BJ (cell line): Measurements from ENCODE around the gene TRIP6. TPM values are rescaled to one million over a fixed set of nuclear protein-coding genes. Genes with fewer than 3 reads are reported as not detected.

Source experiments
- CTCF ChIA-PET: fragments of 350-600 bp; formaldehyde crosslinking; extraction: SDS; loops from one replicate; lab custom pipeline; 2021; ENCODE audit warnings: antibody characterized with exemption, inconsistent platforms; lab: Yijun Ruan, JAX
- POLR2A ChIA-PET: fragments of 300-600 bp; sonication (Branson Sonifier 250); formaldehyde crosslinking; extraction: SDS; loops from one replicate; lab custom pipeline; 2021; ENCODE audit warnings: antibody characterized with exemption; lab: Charles Lee
- DNase-seq: peaks from one replicate; pipeline ENCODE4 v3.0.0-alpha.2; 2011; ENCODE audit warnings: low read depth
- H3K27me3 ChIP-seq: 2 replicates; pipeline ENCODE4 v1.6.0; 2011; ENCODE audit warnings: low read length; ENCODE audit not compliant: control insufficient read depth, insufficient read depth
- H3K36me3 ChIP-seq: 2 replicates; pipeline ENCODE4 v1.5.1; 2011; ENCODE audit warnings: low read length; ENCODE audit not compliant: control insufficient read depth, insufficient read depth
- H3K4me3 ChIP-seq: 2 replicates; pipeline ENCODE4 v1.5.1; 2011; ENCODE audit warnings: low read depth, mild to moderate bottlenecking, control low read depth, low read length
- polyA plus RNA-seq: library from polyadenylated mRNA; depleted of rRNA; stranded (reverse); fragments of >200 nt; gene quantifications from 2 replicates; pipeline ENCODE4 v1.2.3, GENCODE V29; 2011
- TF ChIP-seq, protein P1 (sequence below): IDR thresholded peaks from 2 replicates; pipeline ENCODE4 v1.5.1; 2011; ENCODE audit warnings: low read depth, mild to moderate bottlenecking, control low read depth, inconsistent platforms, low read length, moderate library complexity; ENCODE audit not compliant: insufficient read depth

Gene TRIP6
- polyA plus RNA-seq, 1 experiment: 105 TPM

DNA sequence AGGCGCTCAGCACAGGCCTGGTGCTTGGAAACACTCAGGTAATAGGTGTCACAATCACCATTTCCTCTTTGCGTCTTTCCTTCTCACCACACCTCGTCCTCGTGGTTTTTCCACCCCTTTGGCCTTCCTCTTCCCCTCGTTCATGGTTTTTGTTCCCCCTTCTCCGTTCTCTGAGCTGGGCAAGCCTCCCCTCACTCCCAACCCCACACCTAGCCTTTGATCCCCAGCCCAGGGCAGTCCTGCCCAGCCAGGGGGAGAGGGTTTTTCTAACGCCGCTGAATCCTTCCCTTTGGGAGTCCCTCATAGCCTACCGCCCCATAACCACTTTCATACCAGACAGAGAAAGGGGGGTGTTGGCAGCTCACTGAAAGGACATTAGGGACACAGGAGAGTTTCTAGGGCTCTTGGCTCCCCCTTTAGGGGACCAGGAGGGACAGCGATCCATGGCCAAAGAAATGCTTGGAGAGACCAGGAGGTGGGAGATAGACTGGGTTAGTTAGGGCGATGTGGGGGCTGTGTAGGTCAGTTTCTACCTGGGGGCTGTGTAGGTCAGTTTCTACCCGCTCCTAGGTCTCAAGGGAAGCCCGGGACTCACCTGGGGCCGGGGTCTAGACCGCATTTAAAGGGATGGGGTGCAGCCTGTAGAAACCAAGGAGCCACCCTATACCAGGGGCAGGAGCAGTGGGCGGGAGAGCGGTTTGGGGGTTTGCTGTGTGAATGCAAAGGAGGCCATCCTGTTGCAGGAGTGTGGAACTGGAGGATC, 41.3 kb upstream of the TRIP6 start:
- Histone ChIP-seq H3K27me3 (no peaks in the 10 kb centered on the region), H3K4me3 (peak overlapping the region; percentile 74), H3K36me3 (peaks cover 17% of the 10 kb centered on the region)
- CTCF ChIA-PET: interaction anchor here (0.6 to 5.9 kb wide), 9 partner anchors 10 to 121 kb away, joined by 3 to 49 read pairs (median 5); partner anchors contain the start of genes POP7 and SLC12A9
- no peak for DNase-seq
- TF ChIP-seq, protein P1, sequence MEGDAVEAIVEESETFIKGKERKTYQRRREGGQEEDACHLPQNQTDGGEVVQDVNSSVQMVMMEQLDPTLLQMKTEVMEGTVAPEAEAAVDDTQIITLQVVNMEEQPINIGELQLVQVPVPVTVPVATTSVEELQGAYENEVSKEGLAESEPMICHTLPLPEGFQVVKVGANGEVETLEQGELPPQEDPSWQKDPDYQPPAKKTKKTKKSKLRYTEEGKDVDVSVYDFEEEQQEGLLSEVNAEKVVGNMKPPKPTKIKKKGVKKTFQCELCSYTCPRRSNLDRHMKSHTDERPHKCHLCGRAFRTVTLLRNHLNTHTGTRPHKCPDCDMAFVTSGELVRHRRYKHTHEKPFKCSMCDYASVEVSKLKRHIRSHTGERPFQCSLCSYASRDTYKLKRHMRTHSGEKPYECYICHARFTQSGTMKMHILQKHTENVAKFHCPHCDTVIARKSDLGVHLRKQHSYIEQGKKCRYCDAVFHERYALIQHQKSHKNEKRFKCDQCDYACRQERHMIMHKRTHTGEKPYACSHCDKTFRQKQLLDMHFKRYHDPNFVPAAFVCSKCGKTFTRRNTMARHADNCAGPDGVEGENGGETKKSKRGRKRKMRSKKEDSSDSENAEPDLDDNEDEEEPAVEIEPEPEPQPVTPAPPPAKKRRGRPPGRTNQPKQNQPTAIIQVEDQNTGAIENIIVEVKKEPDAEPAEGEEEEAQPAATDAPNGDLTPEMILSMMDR: peak; percentile 58
- POLR2A ChIA-PET: interaction anchor here (0.6 kb wide), 1 partner anchor 343 kb away, joined by 4 read pairs; no protein-coding TSS in a partner anchor

DNA sequence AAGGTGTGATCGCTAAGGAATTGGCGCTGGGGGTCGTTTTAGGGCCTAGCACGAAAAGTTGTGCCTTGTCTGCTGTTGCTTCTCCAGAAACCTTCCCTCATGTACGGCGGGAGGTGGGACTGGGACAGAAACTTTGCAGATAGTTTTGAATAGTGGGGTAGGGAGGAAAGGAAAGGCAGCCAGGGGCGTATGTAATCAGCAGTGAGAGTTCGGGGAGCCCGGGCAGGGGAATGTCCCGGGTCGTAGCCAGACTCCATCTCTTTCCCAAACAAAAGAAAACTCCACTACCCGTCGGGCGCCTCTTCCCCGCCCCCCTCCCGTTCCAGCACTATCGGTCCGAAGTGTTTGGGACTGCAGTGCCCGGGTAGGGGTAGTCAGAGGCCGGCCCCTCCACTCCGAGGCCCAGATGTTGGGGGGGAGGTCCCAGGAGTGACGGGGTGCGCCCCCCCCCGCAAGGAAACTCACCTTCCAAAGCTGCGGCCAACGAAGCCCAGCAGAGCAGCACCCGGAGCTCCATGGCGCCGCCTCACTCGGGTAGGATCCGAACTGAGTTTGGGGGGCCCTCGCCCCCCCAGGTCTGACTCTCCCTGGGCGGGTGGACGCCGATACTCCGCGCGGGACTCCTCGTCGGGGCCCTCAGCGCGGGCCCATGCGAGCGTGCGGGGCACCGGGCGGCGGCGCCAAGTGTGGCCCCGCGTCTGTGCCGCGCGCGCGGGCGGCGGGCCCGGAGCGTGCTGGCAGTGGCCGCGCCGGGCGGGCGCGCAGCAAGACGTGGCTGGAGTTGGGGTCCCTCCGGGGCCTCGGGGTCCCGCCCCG, 40.5 kb upstream of the TRIP6 start:
- DNase-seq: no peak
- Histone ChIP-seq H3K27me3 (no peaks in the 10 kb centered on the region), H3K36me3 (peaks cover 16% of the 10 kb centered on the region), H3K4me3 (peak overlapping the region; percentile 74)
- TF ChIP-seq, protein P1: no peak
- ChIA-PET POLR2A (interaction anchor here (0.6 kb wide), 1 partner anchor 121 kb away, joined by 5 read pairs; the partner anchor contains the start of gene POP7), CTCF (interaction anchor here (0.5 to 6.5 kb wide), 11 partner anchors 11 to 121 kb away, joined by 3 to 49 read pairs (median 11); partner anchors contain the start of genes POP7, SLC12A9 and UFSP1)

DNA sequence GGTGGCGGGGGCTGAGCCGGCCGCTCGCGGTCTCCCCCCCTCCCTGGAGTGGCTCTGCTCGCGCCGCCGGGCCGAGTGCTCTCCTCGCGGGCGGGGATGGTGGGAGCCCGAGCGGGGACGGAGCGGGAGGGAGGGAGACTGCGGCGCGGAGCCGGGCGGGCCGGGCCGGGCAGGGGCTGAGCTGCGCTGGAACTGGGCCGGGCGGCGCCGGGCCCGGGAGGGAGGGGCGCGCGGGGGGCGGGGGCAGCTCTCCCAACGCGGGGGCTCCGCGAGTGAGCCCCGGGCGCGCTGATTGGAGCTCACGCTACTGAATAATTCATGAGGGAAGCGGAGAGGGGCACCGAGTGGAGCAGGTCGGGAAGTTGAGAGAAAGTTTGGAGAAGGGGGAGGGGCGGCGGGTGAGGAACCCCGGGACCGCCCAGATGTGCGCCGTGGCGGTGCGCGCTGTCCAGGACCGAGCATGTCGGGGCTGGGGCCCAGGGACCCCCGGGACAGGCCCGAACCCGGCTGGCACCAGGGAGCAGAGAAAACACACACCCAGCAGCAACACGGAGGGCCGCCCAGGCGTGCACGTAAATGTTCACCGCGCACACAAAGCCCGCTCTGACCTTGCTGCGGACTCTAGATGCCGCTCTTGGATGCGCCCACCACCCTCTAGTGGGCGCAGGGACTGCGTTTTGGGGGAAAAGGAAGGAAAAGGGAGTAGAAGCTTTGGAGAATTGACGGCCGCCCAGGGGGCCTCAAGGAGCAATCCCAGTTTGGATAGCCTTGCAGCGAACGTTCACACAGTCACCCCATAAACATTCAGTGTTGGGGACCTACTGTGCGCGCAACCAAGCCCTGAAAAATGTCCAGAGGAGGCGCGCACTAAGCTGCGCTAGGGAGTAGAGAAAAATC, 39.6 kb upstream of the TRIP6 start, which contains the start of gene EPHB4:
EPHB4 (minus strand) TSS at position 194 of the 897 bp plus-strand sequence. CDS start 493 bp downstream, outside the sequence.
- ChIA-PET CTCF (interaction anchor here (0.6 to 6.5 kb wide), 13 partner anchors 9 to 122 kb away, joined by 3 to 49 read pairs (median 5); partner anchors contain the start of genes POP7, SLC12A9 and UFSP1), POLR2A (interaction anchor here (0.6 to 0.7 kb wide), 2 partner anchors 15 to 122 kb away, joined by 3 to 5 read pairs; partner anchors contain the start of gene POP7)
- peak within 1 kb of the TSS; percentile 74 for H3K4me3 ChIP-seq
- H3K36me3 ChIP-seq: peaks cover 10% of the 10 kb centered on the region
- TF ChIP-seq, protein P1: peak; percentile 67
- H3K27me3 ChIP-seq: no peaks in the 10 kb centered on the region
- DNase-seq: peak; percentile 32

DNA sequence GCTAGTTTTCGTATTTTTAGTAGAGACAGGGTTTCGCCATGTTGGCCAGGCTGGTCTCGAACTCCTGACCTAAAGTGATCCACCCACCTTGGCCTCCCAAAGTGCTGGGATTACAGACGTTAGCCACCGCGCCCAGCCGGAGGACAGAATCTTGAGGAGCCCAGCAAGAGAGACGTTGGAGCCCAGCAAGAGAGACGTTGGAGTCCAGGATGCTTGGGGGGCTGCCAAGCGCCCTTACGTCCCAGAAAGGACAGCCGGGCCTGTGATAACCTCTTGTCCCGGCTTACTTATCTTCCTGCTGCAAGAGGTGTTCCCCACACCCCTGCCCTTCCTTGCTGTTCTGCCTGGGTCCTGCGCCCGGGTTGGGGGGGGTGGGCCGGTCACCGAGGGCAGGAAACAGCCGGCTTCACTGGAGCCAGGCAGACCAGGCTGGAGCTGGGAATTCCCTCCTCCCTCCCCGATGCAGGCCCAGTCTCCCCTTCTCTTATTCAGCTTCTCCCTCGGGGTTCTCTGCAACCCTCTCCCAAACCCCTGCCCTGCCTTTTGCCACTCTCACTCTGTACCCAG, 38.0 kb upstream of the TRIP6 start:
- POLR2A ChIA-PET: interaction anchor here (0.6 kb wide), 1 partner anchor 242 kb away, joined by 4 read pairs; no protein-coding TSS in a partner anchor
- CTCF ChIA-PET: interaction anchor here (5.9 to 6.5 kb wide), 2 partner anchors 23 to 29 kb away, joined by 42 to 49 read pairs; partner anchors contain the start of gene SLC12A9

More for the DNA sequence above, 38.0 kb upstream of the TRIP6 start:
- H3K4me3 ChIP-seq: no peak overlapping the region
- TF ChIP-seq, protein P1: no peak
- no peaks in the 10 kb centered on the region for H3K36me3 ChIP-seq
- no peak for DNase-seq
- H3K27me3 ChIP-seq: no peaks in the 10 kb centered on the region
